GM18951 (cell line): ENCODE results near the gene NRIP1.

Experiments used
- POLR2A ChIP-seq: IDR thresholded peaks from 4 replicates; pipeline ENCODE4 v1.6.1; 2011; ENCODE audit warnings: mild to moderate bottlenecking; ENCODE audit not compliant: insufficient read length, insufficient read depth; ENCODE audit errors: extremely low read depth
- in situ Hi-C: fragments of 300-500 bp; cut with MboI; formaldehyde crosslinking; loops from one replicate; pipeline ENCODE4 v1.12.0; 2022; ENCODE audit warnings: low sequenced_read_pairs, mixed read lengths, inconsistent platforms; ENCODE audit not compliant: unreplicated experiment

NRIP1 gene

GRCh38 chr21:15061747-15062605 lies 2.8 kb downstream of the NRIP1 start:
- no peak for TF ChIP-seq POLR2A
- in situ Hi-C loops = no loop called here

- in situ Hi-C loops = no loop called here
- TF ChIP-seq POLR2A = no peak
These were observed 3.5 kb downstream of the NRIP1 start for GRCh38 chr21:15061279-15061678.

- no peak for TF ChIP-seq POLR2A
These were observed 4.1 kb downstream of the NRIP1 start for GRCh38 chr21:15060543-15061175.

GRCh38 chr21:15059397-15059796 lies 5.4 kb downstream of the NRIP1 start:
- in situ Hi-C loops = no loop called here
- TF ChIP-seq POLR2A = no peak

More at GRCh38 chr21:15060543-15061175, 4.1 kb downstream of the NRIP1 start:
- in situ Hi-C loops = no loop called here

GRCh38 chr21:15058854-15059263 lies 5.9 kb downstream of the NRIP1 start:
- no peak for TF ChIP-seq POLR2A
- in situ Hi-C loops = no loop called here

GRCh38 chr21:15057285-15057684 lies 7.5 kb downstream of the NRIP1 start:
- no peak for TF ChIP-seq POLR2A
- in situ Hi-C loops = no loop called here

GRCh38 chr21:15054606-15055239 lies 10.1 kb downstream of the NRIP1 start:
- in situ Hi-C loops = no loop called here
- no peak for TF ChIP-seq POLR2A

- no peak for TF ChIP-seq POLR2A
- in situ Hi-C loops = no loop called here
These were observed 10.7 kb downstream of the NRIP1 start for GRCh38 chr21:15054089-15054488.

- no peak for TF ChIP-seq POLR2A
- in situ Hi-C loops = no loop called here
These were observed 11.3 kb downstream of the NRIP1 start for GRCh38 chr21:15053500-15053899.

GRCh38 chr21:15052459-15052763 lies 12.4 kb downstream of the NRIP1 start:
- TF ChIP-seq POLR2A = no peak
- in situ Hi-C loops = no loop called here

GRCh38 chr21:15051644-15052458 lies 12.9 kb downstream of the NRIP1 start:
- in situ Hi-C loops = no loop called here
- no peak for TF ChIP-seq POLR2A

GRCh38 chr21:15050568-15051377 lies 14.0 kb downstream of the NRIP1 start:
- no peak for TF ChIP-seq POLR2A
- in situ Hi-C loops = no loop called here

- in situ Hi-C loops = no loop called here
- no peak for TF ChIP-seq POLR2A
These were observed 19.8 kb downstream of the NRIP1 start for GRCh38 chr21:15045017-15045416.

GRCh38 chr21:15042531-15042930 lies 22.3 kb downstream of the NRIP1 start:
- TF ChIP-seq POLR2A = no peak
- in situ Hi-C loops = no loop called here
